ENCODE data around the gene SOWAHD.
A peak's percentile ranks its signal among the peaks of the same experiment; 100 is the strongest.
"Not testable (repeated sequence)": the region's sequence is repeated elsewhere in the genome, so short reads cannot be mapped to it uniquely, and the experiment has no call there.

SOWAHD gene, protein sequence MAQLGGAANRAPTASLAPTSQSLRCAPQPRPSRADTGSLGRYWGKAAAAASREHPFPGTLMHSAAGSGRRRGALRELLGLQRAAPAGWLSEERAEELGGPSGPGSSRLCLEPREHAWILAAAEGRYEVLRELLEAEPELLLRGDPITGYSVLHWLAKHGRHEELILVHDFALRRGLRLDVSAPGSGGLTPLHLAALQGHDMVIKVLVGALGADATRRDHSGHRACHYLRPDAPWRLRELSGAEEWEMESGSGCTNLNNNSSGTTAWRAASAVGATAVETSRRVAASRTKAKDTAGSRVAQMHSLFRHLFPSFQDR

DNA sequence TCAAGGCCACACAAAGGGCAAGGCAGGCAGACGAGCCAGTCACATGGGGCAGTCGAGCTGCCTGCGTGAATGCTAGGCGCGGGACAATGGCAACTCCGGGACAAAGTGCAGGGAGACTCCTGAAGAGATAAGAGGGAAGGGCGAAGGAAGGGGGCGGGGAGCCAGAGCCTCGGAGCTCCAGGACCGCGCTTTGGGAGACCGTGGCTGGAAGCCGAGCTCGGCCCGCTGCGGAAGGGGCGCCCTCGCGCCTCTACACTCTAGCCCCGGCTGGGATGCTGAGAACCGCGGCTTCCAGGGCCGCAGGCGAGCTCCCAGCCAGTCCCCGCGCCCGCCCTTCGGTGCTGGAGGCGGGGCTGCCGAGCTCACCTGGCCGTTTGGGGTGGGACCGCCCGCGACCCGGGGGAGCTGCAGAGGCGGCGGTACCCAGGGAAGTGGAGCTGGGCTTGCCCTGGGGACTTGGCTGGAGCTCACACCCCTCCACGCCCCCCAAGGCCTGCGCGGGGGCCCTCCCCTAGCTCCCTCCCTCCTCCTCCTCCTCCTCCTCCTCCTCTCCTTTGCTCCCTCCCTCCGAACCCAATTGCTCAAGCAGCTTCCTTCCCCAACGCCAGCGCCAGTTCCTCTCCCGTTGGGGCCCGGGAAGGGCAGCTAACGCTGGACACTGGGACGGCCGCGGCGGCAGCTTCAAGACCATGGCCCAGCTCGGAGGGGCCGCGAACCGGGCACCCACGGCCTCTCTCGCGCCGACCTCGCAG is at the start of gene SOWAHD:
Gene SOWAHD (plus strand): TSS at position 610 of the 752 bp plus-strand sequence. CDS start 80 bp downstream, at position 690.
- no peak for DNase-seq (ENCODE audit: low spot score)

DNA sequence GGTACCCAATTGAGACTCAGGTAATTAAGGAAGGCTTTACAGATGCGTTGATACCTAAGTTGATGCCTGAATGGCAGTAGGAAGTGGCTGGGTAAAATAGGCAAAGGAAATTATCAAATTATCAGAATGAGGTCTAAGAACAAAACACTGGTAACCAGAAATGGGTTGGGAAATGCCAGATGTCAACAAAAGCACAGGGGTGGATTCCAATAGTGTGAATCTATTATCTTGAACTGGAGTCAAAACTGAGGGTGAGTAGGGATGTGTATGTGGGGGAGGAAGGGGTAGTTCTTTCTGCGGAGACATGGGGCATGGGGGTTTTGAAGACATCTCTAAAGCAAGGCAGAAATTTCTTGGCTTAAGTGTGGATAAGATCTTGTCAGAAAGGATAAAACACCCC is 49.5 kb upstream of the SOWAHD start:
- no peak for DNase-seq (ENCODE audit: low spot score)

DNA sequence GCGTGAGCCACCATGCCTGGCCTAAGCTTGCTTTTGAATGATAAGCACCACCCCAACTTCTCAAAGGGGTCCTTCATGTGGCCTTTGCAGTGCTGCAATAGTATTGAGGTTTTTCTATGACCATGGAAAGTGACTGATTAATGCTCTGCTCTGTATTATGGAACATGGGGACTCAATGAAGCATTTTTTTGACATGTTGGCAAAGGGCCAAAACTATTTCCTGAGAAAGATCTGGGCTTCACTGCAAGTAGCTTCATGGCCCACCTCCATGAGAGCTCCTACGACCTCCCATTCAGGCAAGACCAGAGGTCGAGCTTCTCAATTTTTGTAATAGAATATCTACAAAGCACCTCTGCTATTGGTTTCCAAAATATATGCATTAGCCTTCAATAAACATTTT is 48.8 kb upstream of the SOWAHD start:
- no peak for DNase-seq (ENCODE audit: low spot score)

DNA sequence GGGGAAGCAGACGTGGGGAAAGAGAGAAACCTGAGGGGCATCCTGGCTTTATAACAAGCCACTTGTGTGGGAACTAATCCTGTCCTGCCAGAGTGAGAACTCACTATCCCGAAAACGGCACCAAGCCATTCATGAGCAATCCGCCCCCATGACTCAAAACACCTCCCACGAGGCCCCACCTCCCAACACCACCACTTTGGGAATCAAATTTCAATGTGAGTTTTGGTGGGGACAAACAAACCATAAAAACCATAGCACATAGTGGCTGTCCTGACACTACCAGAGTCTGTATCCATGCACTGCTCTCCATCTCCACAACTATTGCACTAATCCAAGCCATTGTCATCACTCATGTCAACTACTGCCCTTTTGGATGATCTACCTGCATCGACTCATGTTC is 36.9 kb upstream of the SOWAHD start:
- DNase-seq (ENCODE audit: low spot score), result no peak

DNA sequence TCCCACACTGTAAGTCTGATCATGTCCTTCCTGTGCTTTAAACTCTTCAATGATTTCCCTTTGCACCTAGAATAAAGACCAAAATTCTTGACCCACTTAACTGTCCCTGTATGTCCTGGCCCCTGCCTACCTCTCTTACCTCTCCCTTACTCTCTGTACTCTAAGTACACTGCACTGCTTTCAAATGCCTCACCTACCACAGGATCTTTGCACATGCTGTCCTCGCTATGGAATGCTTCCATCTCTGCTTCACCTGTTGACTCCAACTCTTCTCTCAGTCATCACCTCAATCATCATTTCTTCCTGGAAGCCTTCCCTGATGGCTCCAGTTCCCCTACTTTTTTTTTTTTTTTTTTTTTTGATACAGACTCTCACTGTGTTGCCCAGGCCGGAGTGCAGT is 36.5 kb upstream of the SOWAHD start:
- no peak for DNase-seq (ENCODE audit: low spot score)

DNA sequence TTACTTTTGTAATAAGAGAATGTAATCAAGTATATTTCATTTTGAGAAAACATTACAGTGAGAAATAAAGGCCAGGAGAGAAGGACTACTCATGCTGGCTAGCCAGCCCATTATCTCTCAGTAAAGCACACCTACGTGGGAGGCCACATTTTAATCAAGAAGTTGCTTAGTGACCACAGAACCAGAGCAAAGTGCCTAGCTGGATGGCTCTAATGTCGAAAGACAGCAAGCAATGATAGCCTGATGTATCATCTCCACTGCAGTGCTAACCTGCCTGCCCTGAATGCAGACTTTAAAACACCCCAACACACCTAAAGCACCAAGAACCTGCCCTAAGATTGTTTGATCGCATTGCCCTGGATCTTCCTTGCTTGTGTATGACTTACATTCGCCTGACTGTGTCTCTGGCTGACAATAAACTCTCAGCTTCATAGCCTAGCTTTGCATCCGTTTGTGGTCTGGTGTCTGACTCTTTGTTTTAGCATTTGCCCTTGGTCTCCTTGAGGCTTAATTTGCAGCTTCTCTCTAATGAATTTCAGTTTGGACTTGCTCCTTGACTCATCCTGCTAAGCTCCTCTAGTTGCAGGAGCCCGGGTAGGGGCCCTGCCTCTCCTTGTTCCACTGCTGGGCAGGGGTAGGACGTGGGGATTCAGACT is 31.4 kb upstream of the SOWAHD start:
- no peak for DNase-seq (ENCODE audit: low spot score)

DNA sequence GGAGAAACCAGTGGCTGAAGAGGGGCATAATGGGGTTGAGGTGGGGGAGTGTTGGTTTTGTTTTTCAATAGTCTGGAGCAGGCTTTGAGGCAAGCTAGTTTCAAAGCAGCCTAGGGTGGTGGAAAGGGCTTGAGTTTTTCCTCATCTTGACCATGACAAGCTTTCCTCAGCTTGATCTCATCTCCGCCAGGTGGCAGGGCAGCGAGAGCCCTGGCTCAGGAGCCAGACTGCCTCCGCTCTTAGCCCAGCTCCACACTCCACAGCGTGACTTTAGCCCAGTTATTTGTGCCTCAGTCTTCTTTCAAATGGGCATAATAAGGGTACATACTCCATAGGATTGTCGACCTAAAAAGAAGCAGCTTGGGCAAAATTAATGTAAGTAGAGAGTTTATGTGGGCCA is 29.9 kb upstream of the SOWAHD start:
- no peak for DNase-seq (ENCODE audit: low spot score)

DNA sequence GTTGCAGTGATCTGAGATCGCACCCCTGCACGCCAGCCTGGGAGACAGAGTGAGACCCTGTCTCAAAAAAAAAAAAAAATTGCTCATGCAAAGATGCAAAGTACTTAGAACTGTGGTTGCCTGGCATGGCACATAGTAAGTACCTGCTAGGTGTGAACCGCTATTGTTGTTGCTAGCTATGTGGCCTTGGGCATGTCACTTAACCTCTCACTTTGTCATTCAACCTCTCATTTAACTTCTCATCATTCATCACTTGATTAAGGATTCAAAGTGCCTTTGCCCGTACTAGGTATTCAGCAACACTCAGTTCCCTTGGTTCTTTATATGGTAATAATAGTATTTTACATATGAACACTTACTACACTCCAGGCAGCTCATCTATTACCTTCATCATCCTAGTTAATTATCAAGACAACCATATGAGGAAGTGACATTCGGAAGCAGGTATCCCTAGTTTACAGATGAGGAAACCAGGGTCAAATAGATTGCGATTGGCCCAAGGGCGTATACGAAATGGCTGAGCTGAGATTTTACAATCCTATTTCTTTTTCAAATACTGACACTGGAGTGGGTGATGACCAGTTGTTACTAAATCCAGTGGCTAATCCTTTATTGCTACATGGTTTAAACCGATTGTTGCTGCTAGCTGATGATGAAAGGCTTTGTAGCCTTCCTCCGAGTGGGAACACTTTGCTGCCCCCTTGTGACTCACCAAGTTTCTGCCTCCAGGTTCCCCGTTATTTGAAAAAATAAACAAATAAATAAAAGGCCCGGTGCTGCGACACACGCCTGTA is 28.8 kb upstream of the SOWAHD start:
- DNase-seq (ENCODE audit: low spot score), result peak; percentile 1

DNA sequence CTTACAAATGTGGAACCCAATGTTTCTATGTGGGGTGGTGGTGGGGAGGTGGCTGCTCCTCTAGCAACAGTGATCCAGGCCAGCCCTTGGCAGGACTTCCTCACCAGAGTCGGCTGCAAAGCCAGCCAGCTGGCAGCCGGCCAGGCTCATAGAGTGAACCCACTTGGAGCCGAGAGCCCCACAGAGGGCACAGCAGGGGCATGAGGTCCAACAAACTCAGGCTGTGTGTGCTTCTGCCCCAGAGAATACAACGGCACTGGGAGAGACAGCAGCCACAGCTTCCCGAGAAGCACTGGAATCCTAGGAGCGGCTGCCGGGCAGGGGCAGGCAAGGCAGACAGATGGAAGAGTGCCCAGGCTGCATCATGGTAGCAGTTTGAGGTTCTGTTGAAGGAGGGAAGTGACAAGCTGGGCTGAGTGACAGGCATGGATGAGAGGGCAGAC is 23.5 kb upstream of the SOWAHD start:
- DNase-seq (ENCODE audit: low spot score), result peak; percentile 23

DNA sequence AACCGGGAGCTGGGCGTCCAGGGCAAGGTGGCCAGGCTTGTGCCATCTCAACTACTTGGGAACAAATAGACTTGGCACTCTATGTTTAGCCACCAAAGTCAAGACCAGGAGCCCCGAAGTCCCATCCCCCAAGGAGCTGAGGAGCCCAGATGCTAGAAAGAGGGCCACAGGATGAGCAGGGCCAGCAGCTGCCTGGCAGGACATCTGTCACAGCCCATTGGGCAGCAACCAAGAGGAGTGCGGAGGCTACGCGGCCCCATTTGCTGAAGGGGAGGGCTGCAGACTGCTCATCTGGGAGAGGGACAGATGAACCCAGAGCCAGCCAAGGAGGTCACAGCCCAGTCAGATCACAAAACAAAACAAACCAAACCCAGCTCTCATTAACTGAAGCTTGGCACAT is 22.9 kb upstream of the SOWAHD start:
- no peak for DNase-seq (ENCODE audit: low spot score)

DNA sequence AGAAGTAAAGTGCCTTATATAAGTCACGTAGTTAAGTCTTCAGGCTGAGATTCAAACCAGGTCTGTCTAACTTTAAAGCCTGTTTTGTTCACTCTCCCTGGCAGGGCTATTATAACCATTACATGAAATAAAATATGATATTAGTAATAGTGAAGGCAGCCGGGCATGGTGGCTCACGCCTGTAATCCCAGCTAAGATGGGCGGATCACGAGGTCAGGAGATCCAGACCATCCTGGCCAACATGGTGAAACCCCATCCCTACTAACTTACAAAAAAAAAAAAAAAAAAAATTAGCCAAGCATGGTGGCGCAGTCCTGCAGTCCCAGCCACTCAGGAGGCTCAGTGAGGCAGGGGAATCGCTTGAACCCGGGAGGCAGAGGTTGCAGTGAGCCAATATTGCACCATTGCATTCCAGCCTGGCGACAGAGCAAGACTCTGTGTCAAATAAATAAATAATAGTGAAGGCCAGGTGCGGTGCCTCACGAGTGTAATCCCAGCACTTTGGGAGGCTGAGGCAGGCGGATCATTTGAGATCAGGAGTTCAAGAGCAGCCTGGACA is 22.1 kb upstream of the SOWAHD start:
- DNase-seq (ENCODE audit: low spot score), result no peak

DNA sequence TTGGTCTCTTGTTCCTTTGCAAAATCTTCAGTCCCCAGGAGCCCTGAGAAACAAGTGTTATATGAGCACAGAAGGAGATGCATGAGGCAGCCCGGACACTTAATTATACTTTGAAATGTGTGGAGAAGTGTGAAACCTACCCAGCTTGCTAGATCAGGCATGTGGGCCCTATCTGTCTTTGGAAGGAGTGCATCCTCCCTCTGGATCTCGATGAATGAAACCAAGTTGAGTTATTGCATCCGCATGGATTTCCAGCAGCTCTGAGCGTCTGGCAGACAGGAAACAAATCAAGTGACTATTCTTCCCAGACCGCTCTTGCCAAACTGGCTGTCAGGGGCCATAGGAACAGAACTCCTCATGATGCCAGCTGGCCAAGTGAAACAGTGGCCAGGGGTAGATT is 19.6 kb upstream of the SOWAHD start:
- no peak for DNase-seq (ENCODE audit: low spot score)

DNA sequence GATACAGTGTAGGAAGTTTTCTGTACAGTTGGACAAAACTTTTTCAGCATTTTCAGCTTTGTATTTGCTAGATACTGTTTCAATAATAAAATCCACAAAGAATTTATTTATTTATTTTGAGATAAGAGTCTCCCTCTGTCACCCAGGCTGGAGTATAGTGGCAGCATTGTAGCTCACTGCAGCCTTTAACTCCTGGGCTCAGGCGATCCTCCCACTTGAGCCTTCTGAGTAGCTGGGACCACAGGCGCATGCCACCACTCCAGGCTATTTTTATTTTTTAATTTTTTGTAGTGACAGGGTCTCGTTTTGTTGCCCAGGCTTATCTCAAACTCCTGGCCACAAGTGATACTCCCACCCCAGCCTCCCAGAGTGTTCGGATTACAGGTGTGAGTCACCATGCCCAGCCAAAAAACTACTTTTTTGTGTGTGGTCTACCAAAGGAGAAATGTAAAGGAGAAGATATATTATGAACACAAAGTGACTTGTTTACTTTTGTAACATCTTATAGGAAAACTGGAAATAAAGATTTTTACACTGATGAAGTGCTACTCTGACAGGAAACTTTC is 13.0 kb upstream of the SOWAHD start:
- no peak for DNase-seq (ENCODE audit: low spot score)

DNA sequence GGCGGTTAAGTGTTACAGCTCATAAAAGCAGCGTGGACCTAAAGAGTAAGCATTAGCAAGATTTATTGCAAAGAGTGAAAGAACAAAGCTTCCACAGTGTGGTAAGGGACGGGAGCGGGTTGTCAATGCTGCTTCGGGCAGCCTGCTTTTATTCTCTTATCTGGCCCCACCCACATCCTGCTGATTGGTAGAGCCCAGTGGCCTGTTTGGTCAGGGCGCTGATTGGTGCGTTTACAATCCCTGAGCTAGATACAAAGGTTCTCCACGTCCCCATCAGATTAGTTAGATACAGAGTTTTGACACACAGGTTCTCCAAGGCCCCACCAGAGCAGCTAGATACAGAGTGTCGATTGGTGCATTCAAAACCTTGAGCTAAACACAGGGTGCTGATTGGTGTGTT is 8.3 kb upstream of the SOWAHD start:
- not testable (repeated sequence) for DNase-seq (ENCODE audit: low spot score)

DNA sequence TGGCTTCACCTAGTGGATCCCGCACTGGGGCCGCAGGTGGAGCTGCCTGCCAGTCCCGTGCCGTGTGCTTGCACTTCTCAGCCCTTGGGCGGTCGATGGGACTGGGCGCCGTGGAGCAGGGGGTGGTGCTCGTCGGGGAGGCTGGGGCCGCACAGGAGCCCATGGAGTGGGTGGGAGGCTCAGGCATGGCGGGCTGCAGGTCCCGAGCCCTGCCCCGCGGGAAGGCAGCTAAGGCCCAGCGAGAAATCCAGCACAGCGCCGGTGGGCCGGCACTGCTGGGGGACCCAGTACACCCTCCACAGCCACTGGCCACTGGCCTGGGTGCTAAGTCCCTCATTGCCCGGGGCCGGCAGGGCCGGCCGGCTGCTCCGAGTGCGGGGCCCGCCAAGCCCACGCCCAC is 7.6 kb upstream of the SOWAHD start:
- DNase-seq (ENCODE audit: low spot score), result not testable (repeated sequence)

DNA sequence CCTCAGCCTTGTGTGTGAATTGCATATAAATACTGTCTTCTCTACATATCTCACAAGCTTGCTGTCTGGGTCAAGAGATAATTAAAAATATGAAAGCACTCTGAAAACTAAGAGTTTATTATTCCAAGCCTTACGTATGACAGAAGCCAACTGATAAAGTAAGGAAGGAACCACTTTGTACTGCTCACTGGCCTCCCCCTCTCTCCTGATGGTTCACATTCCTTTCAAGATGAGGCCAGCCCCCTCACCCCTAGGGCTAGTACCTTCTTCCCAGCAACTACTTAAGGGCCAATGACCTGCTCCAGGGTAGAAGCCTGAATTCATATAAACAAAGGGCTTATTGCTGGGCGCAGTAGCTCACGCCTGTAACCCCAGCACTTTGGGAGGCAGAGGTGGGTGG is 5.4 kb upstream of the SOWAHD start:
- no peak for DNase-seq (ENCODE audit: low spot score)

DNA sequence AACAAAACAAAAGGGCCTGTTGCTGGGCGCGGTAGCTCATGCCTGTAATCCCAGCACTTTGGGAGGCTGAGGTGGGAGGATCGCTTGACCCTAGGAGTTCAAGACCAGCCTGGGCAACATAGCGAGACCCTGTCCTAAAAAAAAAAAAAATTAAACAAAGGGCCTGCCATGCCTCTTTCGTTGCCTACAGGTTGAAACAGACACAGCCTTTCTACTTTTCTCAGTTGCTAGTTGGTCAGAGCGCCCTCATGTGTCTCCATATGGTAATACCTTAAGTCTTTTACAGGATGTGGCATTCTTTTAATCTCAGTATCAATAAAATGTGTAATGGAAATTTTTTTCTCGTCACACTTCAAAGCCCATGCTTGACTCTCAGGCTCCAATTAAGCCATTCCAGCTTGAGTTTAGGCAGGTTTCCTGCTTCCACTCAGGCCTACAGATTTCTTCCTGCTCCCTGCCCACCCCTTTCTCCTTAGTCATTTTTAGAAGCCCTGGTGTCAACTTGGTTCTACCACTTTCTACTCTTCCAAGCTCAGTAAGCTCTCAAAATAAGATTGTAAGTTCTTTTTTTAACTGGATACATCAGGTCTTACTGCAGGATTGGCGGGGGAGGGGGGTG is 4.6 kb upstream of the SOWAHD start:
- DNase-seq (ENCODE audit: low spot score), result no peak

DNA sequence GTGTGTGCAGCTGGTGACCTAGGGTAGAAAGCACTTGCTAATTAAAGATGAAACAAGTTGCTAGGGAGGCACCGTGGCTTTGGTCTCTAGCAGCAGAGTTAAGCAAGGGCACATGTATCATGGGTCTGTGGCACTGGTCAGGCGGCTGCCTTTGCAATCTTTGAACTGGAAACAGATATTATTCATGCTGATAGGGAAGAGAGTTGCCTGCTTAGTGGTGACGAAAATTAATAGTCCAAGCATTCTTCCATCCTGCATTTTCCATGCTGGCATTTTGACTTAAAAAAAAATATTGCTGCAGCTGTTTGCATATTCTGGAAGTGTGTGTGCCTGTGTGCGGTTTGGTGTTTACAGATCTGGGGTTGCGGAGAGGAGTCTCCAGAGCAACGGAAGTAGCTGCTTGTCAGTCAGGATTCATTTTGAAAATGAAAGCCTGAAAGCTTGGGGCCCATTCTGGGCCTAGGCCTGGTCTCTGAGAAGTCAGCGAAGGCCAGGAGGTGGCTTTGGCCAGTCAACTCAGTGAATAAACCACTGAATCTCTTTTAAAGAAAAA is 2.3 kb upstream of the SOWAHD start:
- no peak for DNase-seq (ENCODE audit: low spot score)

DNA sequence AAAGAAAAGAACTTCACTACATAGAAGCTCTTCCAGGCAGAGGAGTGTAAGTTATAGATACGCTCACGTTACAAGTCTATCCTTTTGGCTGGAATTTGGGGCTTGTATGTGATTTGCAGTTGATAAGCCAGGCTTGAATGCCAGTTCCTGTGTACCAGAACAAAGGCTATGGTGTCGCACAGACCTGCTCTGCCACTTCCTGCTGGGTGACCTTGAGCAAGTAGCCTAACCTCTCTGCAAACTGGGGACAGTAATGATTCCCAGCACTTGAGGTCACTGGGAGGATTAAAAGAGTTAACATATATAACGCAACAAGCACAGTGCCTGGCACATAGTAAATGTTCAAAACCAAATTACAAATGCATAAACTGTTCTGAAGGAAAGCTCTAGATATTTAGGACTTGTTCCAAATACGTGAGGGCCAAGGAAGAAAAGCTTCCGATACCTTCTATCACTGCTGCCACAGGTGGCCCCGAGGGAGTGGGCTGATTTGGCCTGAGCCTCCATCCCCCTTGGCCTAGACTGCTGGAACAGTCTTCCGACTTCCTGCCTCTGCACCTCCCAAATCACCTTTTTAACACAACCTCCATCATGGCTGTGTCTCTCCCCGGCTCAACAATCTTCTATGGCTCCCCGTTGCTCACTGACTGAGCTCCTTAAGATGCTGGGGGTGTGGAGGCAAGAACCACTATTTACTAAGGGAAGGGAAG is 1.3 kb upstream of the SOWAHD start:
- no peak for DNase-seq (ENCODE audit: low spot score)

DNA sequence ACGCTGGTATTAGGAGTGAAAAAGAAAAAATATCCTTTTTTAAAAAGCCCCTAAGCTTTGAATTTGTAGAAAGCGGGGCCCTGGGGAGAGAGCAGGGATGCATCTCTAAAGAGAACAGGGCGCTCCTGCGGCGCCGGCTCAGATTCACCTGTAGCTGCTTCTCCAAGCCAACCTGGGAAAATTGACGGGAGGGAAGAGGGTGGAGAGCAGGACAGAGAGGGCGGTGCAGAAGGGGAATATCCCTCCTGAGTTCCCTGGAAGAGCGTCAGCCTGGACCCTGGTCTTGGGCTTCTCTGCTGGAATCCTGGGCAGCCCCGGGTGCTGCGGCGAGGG is 776 bp upstream of the SOWAHD start:
- no peak for DNase-seq (ENCODE audit: low spot score)

Data from putamen (tissue), 1 donor.